Activated CD4-positive, alpha-beta memory T cell treated with anti-CD3 and anti-CD28 coated beads, Interleukin-2, amount 10 ng/mL, durations not matched to agents 7 days and 5 days (primary cell): ENCODE results near the gene AATK. TPM values are rescaled to one million over a fixed set of nuclear protein-coding genes. Genes with fewer than 3 reads are reported as not detected.

ENCODE experiments used
- CTCF ChIA-PET: fragments of 350-600 bp; sonication (Branson Sonifier 250); formaldehyde crosslinking; loops from one replicate; lab custom pipeline; 2021; ENCODE audit warnings: antibody characterized with exemption, inconsistent platforms; lab: Charles Lee
- POLR2A ChIA-PET: fragments of 350-600 bp; sonication (Branson Sonifier 250); formaldehyde crosslinking; loops from one replicate; lab custom pipeline; 2021; ENCODE audit warnings: antibody characterized with exemption; lab: Charles Lee
- DNase-seq: peaks from one replicate; pipeline ENCODE4 v3.0.0-alpha.2; 2020
- H3K27ac Mint-ChIP-seq: one replicate; pipeline ENCODE4 v1.8.0; 2021; ENCODE audit warnings: mild to moderate bottlenecking, mixed read lengths
- H3K27me3 Mint-ChIP-seq: one replicate; pipeline ENCODE4 v1.8.0; 2021; ENCODE audit warnings: mixed read lengths
- H3K36me3 Mint-ChIP-seq: one replicate; pipeline ENCODE4 v1.8.0; 2021; ENCODE audit warnings: low read depth, mixed read lengths
- H3K4me1 Mint-ChIP-seq: one replicate; pipeline ENCODE4 v1.8.0; 2021; ENCODE audit warnings: mixed read lengths
- H3K4me3 Mint-ChIP-seq: one replicate; pipeline ENCODE4 v1.8.0; 2021; ENCODE audit warnings: mild to moderate bottlenecking, mixed read lengths
- H3K9me3 Mint-ChIP-seq: one replicate; pipeline ENCODE4 v1.8.0; 2021; ENCODE audit warnings: mixed read lengths
- total RNA-seq, 2 experiments: library from RNA; stranded (reverse); gene quantifications; one replicate each; pipeline ENCODE4 v1.2.3, GENCODE V29; 2021

Gene AATK
- total RNA-seq, 2 experiments from 2014 or later: 1.1 to 1.8 TPM

GRCh38 chr17:81137248-81137647 lies 28.8 kb downstream of the AATK start:
- DNase-seq: no peak
- POLR2A ChIA-PET: no interaction called here

GRCh38 chr17:81136366-81136765 lies 29.7 kb downstream of the AATK start:
- no peak overlapping the region for H3K4me3 Mint-ChIP-seq
- POLR2A ChIA-PET: no interaction called here
- CTCF ChIA-PET: no interaction called here
- H3K27me3 Mint-ChIP-seq: no peaks in the 10 kb centered on the region
- peaks cover 18% of the 10 kb centered on the region for H3K9me3 Mint-ChIP-seq
- H3K4me1 Mint-ChIP-seq: no peaks in the 10 kb centered on the region
- DNase-seq: no peak
- no peaks in the 10 kb centered on the region for H3K36me3 Mint-ChIP-seq
- H3K27ac Mint-ChIP-seq: no peak overlapping the region

More at GRCh38 chr17:81137248-81137647, 28.8 kb downstream of the AATK start:
- Mint-ChIP-seq H3K4me1 (no peaks in the 10 kb centered on the region), H3K9me3 (peaks cover 18% of the 10 kb centered on the region), H3K27ac (no peak overlapping the region), H3K36me3 (no peaks in the 10 kb centered on the region), H3K4me3 (no peak overlapping the region), H3K27me3 (no peaks in the 10 kb centered on the region)
- CTCF ChIA-PET: no interaction called here

GRCh38 chr17:81135505-81136278 lies 30.3 kb downstream of the AATK start:
- no peaks in the 10 kb centered on the region for H3K27me3 Mint-ChIP-seq
- H3K27ac Mint-ChIP-seq: no peak overlapping the region
- no peak for DNase-seq
- CTCF ChIA-PET: no interaction called here
- POLR2A ChIA-PET: no interaction called here
- no peaks in the 10 kb centered on the region for H3K36me3 Mint-ChIP-seq
- no peaks in the 10 kb centered on the region for H3K4me1 Mint-ChIP-seq
- H3K4me3 Mint-ChIP-seq: no peak overlapping the region
- peaks cover 18% of the 10 kb centered on the region for H3K9me3 Mint-ChIP-seq

GRCh38 chr17:81134064-81134781 lies 31.8 kb downstream of the AATK start:
- H3K4me3 Mint-ChIP-seq: no peak overlapping the region
- POLR2A ChIA-PET: no interaction called here
- H3K36me3 Mint-ChIP-seq: no peaks in the 10 kb centered on the region
- no peak for DNase-seq
- CTCF ChIA-PET: no interaction called here
- no peaks in the 10 kb centered on the region for H3K4me1 Mint-ChIP-seq
- H3K27me3 Mint-ChIP-seq: no peaks in the 10 kb centered on the region
- peaks cover 18% of the 10 kb centered on the region for H3K9me3 Mint-ChIP-seq
- H3K27ac Mint-ChIP-seq: no peak overlapping the region

DNA sequence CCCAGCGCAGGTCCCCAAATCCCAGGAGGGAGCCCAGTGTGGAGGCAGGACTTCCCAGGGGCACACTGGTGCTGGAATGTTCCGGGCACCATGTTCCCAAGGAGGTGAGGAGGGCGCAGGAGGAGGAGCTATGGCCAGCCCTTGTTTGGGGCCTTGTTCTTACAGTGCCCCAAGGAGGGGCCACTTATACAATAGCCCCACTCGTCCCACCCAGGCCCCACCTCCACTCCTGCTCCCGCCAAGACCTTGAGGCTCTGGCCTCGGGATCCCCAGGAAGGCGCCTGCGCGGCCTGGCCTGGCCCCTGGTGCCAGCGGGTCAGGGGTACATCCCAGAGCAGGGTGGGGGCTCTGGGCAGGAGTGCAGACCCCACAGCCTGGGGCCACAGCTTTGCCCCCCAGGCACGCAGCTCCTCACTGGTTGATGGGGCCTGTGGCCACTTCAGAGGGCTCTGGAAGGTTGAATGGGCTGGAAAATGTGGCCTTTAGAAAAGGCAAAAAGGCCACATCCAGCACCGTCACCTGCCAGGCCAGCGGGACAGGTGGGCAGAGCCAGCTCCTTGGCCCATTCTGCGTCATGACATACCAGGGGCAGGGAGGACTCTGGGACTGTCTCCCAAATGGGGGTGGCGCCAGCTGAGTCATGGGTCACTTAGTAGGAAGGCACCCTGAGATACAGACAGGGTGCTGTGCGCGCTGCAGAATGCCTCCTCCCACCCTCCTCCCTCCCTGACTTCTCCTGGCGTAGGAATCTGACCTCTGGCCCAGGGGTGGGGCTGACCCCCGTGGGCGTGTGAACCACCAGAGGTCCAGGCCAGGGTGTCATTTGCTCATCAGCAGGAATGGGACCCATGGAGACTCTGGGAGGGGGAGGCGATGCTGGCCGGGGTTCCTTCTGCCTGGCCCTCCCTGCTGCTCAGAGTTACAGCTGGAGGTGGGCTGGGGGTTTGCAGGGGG lies 33.0 kb downstream of the AATK start:
- DNase-seq: no peak
- H3K27me3 Mint-ChIP-seq: no peaks in the 10 kb centered on the region
- peaks cover 7% of the 10 kb centered on the region for H3K9me3 Mint-ChIP-seq
- H3K36me3 Mint-ChIP-seq: no peaks in the 10 kb centered on the region
- no peak overlapping the region for H3K27ac Mint-ChIP-seq
- POLR2A ChIA-PET: no interaction called here
- no peak overlapping the region for H3K4me3 Mint-ChIP-seq
- no peaks in the 10 kb centered on the region for H3K4me1 Mint-ChIP-seq
- CTCF ChIA-PET: no interaction called here

- CTCF ChIA-PET: no interaction called here
- no peaks in the 10 kb centered on the region for H3K4me1 Mint-ChIP-seq
- H3K36me3 Mint-ChIP-seq: no peaks in the 10 kb centered on the region
- H3K27ac Mint-ChIP-seq: no peak overlapping the region
- no peaks in the 10 kb centered on the region for H3K9me3 Mint-ChIP-seq
- H3K27me3 Mint-ChIP-seq: no peaks in the 10 kb centered on the region
- no peak overlapping the region for H3K4me3 Mint-ChIP-seq
- no peak for DNase-seq
- POLR2A ChIA-PET: no interaction called here
Observed at GRCh38 chr17:81132197-81132540, 33.9 kb downstream of the AATK start.

DNA sequence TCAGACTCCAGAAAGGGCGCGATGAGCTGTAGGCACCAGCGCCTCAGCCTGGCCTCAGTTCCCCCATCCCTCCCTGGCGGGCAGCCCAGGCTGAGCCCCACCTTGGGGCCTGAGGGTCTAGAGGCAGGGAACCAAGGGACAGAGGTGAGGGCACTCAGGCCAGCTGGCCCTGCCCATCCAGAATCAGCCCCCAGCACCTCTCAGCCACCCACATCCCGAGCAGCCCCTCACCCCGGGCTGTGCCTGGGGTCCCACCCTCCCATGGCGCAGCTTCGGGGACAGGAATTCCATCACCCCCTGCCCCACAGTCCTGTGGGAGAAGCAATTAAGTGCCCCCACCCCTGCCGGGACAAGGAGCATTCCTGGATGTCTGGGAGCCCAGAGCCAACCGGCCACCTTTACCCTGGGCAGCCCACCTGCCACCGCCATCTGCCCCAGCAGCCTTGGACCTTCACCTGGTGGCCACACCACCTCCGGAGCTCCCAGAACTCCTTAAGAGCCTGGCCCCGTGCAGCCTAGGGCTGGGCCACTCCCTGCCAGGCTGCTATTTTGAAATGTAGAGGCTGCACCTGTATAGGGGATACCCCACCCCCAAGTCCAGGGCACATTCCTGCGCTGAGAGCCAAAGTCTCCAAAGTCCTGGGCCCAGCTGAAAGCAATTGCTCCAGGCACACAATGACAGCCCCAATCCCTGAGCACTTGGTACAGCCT lies 34.4 kb downstream of the AATK start:
- no peaks in the 10 kb centered on the region for H3K9me3 Mint-ChIP-seq
- no peak overlapping the region for H3K27ac Mint-ChIP-seq
- H3K4me1 Mint-ChIP-seq: no peaks in the 10 kb centered on the region
- no peak for DNase-seq
- ChIA-PET POLR2A (no interaction called here), CTCF (no interaction called here)
- no peaks in the 10 kb centered on the region for H3K36me3 Mint-ChIP-seq
- no peak overlapping the region for H3K4me3 Mint-ChIP-seq
- no peaks in the 10 kb centered on the region for H3K27me3 Mint-ChIP-seq

DNA sequence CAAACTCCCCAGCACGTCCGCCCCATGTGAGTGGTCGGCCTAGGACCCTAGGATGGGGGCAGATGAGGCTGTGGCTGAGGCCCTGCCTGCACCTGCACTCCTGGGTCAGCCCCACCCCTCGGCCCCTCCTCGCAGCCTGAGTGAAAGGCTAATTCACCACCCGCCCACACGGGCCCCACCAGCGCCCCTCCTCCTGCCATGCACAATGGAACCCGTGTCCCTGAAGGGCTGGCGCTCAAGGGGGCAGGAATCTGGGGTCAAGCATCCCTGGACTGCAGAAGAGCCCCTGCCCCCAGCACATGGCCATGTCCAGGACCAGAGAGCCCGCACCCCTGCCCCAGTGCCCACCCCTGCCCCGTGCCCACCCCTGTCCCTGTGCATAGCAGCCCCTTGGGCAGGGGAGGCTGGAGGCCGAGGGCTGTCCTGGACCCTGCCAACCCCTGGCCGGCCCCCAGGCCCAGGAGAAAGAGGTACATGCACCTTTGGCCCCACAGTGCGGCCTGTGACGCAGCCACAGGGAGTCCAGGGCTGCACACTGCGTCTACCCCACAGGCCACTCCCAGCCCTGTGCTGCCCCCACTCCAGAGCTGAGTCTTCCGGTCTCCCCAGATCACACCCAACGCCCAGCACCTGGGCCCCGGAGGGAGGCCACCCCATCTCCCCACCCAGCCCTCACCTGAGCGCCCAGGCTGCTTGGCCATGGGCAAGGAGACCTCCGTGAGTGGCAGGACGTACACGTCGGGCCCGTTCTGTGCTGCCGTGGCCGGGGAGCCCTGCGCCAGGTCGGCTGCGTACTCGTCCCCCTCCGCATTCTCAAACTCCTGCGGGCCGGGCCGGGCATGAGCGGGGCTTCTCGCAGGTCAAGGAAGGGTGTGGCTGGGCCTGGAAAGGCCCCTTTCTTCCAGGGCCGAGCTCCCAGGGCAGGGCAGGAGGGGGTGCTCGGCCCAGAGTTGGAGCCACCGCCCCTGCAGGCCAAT lies 35.3 kb downstream of the AATK start:
- Mint-ChIP-seq H3K27me3 (no peaks in the 10 kb centered on the region), H3K4me1 (no peaks in the 10 kb centered on the region), H3K9me3 (no peaks in the 10 kb centered on the region), H3K4me3 (no peak overlapping the region), H3K27ac (no peak overlapping the region), H3K36me3 (no peaks in the 10 kb centered on the region)
- no peak for DNase-seq
- POLR2A ChIA-PET: no interaction called here
- CTCF ChIA-PET: no interaction called here

DNA sequence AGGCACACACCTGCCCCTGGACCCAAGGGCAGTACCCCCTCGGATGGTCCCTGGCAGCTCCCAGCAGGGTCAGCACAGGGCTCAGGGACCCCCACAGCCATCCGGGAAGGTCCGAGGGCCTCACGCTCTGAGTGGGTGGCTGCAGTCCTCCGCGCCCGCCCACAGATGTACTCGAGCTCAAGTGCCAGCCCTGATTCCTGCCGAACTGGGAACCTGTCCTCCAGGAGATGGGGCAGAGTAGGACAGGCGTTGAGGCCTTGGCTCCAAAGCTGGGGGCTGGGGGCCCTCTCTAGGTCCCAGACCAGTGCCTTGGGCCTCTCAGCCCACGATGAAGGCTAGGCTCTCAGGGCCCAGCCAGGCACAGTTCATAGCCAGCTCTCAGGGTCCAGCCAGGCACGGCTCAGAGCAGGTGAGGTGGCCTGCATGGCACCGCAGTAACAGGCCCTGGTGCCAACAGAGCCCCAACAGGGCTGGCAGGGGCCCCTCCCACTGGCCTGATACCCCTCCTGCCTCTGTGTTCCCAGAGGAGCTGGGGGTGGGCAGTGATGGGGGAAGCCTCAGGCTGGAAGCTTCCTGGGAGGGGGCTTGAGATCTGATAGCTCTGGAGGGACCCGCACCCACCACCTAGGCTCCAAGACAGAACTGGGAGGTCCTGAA lies 36.2 kb downstream of the AATK start:
- POLR2A ChIA-PET: no interaction called here
- H3K4me1 Mint-ChIP-seq: no peaks in the 10 kb centered on the region
- no peak for DNase-seq
- H3K27ac Mint-ChIP-seq: no peak overlapping the region
- H3K4me3 Mint-ChIP-seq: no peak overlapping the region
- H3K36me3 Mint-ChIP-seq: no peaks in the 10 kb centered on the region
- H3K27me3 Mint-ChIP-seq: no peaks in the 10 kb centered on the region
- no peaks in the 10 kb centered on the region for H3K9me3 Mint-ChIP-seq
- CTCF ChIA-PET: no interaction called here

- no peaks in the 10 kb centered on the region for H3K9me3 Mint-ChIP-seq
- no peak for DNase-seq
- no peaks in the 10 kb centered on the region for H3K27me3 Mint-ChIP-seq
- no peak overlapping the region for H3K4me3 Mint-ChIP-seq
- ChIA-PET POLR2A (no interaction called here), CTCF (no interaction called here)
- H3K27ac Mint-ChIP-seq: no peak overlapping the region
- no peaks in the 10 kb centered on the region for H3K36me3 Mint-ChIP-seq
- no peaks in the 10 kb centered on the region for H3K4me1 Mint-ChIP-seq
Observed at GRCh38 chr17:81129289-81129688, 36.7 kb downstream of the AATK start.

DNA sequence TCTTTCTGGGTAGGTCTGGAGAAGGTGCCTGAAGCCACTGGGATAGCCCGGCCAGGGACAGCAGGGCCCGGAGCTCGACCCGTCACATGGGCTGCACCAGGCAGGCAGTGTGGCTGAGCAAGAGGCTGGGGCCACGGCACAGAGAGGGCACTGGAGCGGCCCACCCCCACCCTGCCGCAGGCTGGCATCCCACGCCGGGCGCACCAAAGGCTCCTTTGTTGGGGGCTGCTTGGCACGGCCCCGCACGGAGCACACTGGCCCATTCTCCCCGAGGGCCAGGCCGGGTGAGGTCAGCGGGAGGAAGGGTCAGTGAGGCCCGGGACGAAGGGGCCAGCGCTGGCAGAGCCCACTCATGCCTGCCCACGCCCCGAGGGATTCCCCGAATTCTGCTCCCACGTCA lies 37.2 kb downstream of the AATK start:
- no peak overlapping the region for H3K27ac Mint-ChIP-seq
- CTCF ChIA-PET: no interaction called here
- POLR2A ChIA-PET: no interaction called here

More for the DNA sequence above, 37.2 kb downstream of the AATK start:
- Mint-ChIP-seq H3K4me1 (no peaks in the 10 kb centered on the region), H3K36me3 (no peaks in the 10 kb centered on the region), H3K9me3 (no peaks in the 10 kb centered on the region), H3K27me3 (no peaks in the 10 kb centered on the region), H3K4me3 (no peak overlapping the region)
- DNase-seq: no peak
